ENCODE data around the gene LGI4.

The LGI4 gene

GRCh38 chr19:35124098-35125060 lies 10.5 kb downstream of the LGI4 start:
- DNase-seq: peak; percentile 56 to 99 (median 93)

- DNase-seq: peak in 21 of 56 donors; percentile 12 to 77 (median 30)
These were observed 11.3 kb downstream of the LGI4 start for GRCh38 chr19:35123573-35123972.

GRCh38 chr19:35122687-35123551 lies 11.9 kb downstream of the LGI4 start:
- no peak for DNase-seq

- DNase-seq: no peak
These were observed 14.0 kb downstream of the LGI4 start for GRCh38 chr19:35120898-35121297.

- peak in 1 of 56 donors; percentile 18 for DNase-seq
These were observed 14.4 kb downstream of the LGI4 start for GRCh38 chr19:35120492-35120891.

GRCh38 chr19:35119578-35120155 lies 15.2 kb downstream of the LGI4 start:
- no peak for DNase-seq

- no peak for DNase-seq
These were observed 15.8 kb downstream of the LGI4 start for GRCh38 chr19:35119091-35119490.

- no peak for DNase-seq
These were observed 16.4 kb downstream of the LGI4 start for GRCh38 chr19:35118268-35119020.

GRCh38 chr19:35117799-35118198 lies 17.1 kb downstream of the LGI4 start:
- no peak for DNase-seq

- peak in 3 of 56 donors; percentile 22 to 27 (median 23) for DNase-seq
These were observed 17.7 kb downstream of the LGI4 start for GRCh38 chr19:35117116-35117515.

GRCh38 chr19:35116072-35116801 lies 18.6 kb downstream of the LGI4 start:
- DNase-seq: no peak

GRCh38 chr19:35115177-35115951 lies 19.5 kb downstream of the LGI4 start, which contains the start of gene FXYD3:
TSS of gene FXYD3 (plus strand) at chr19:35115823. CDS start at chr19:35119377, 3,554 bp downstream.
- DNase-seq: peak; percentile 63 to 95 (median 86)

GRCh38 chr19:35114353-35115176 lies 20.3 kb downstream of the LGI4 start:
- peak in 54 of 56 donors; percentile 34 to 94 (median 81) for DNase-seq

- no peak for DNase-seq
These were observed 21.7 kb downstream of the LGI4 start for GRCh38 chr19:35112995-35113688.

- DNase-seq: no peak
These were observed 23.9 kb downstream of the LGI4 start for GRCh38 chr19:35110974-35111373.

- DNase-seq: peak in 47 of 56 donors; percentile 16 to 76 (median 48)
These were observed 25.3 kb downstream of the LGI4 start for GRCh38 chr19:35109395-35110112.

GRCh38 chr19:35108730-35109129 lies 26.1 kb downstream of the LGI4 start:
- no peak for DNase-seq
